Measurements from ENCODE around the gene DGLUCY. TPM values are rescaled to one million over a fixed set of nuclear protein-coding genes. Genes with fewer than 3 reads are reported as not detected.

The DGLUCY gene
- total and polyA plus RNA-seq, 11 donors: 53.7 to 234 (median 138) TPM

- Histone ChIP-seq H3K27me3 (no peaks in the 10 kb centered on the region), H3K4me3 (no peak overlapping the region), H3K4me1 (peaks cover 0 to 21% (median 0%) of the 10 kb centered on the region in 12 donors), H3K27ac (no peak overlapping the region), H3K36me3 (no peaks in the 10 kb centered on the region), H3K9me3 (peaks cover 0 to 9% (median 0%) of the 10 kb centered on the region in 12 donors)
- intact Hi-C loops (cut with DNase I): no loop called here
- no peak for TF ChIP-seq POLR2A (IDR thresholded peaks at IDR 0.05)
- no peak for TF ChIP-seq CTCF (IDR thresholded peaks at IDR 0.05)
- no peak for ATAC-seq
- DNase-seq: no peak
These were observed 43.3 kb upstream of the DGLUCY start for GRCh38 chr14:91070572-91070971.

- no peak for ATAC-seq
- Histone ChIP-seq H3K9me3 (peaks cover 0 to 4% (median 0%) of the 10 kb centered on the region in 12 donors), H3K4me3 (no peak overlapping the region), H3K27me3 (no peaks in the 10 kb centered on the region), H3K36me3 (no peaks in the 10 kb centered on the region), H3K4me1 (peaks cover 0 to 8% (median 0%) of the 10 kb centered on the region in 12 donors), H3K27ac (no peak overlapping the region)
- no peak for DNase-seq
- TF ChIP-seq POLR2A (IDR thresholded peaks at IDR 0.05) (no peak), CTCF (IDR thresholded peaks at IDR 0.05) (no peak)
- WGBS, 4 donors: 85 to 92% (median 90%) methylated on average over 5 of the region's 5 CpGs
- intact Hi-C loops (cut with DNase I): no loop called here
These were observed 38.3 kb upstream of the DGLUCY start for GRCh38 chr14:91075553-91075952.

- peaks cover 0 to 8% (median 0%) of the 10 kb centered on the region in 12 donors for H3K4me1 ChIP-seq
- ATAC-seq: no peak
- WGBS, 4 donors: 92 to 95% (median 93%) methylated on average over 9 of the region's 9 CpGs
- intact Hi-C loops (cut with DNase I): no loop called here
- H3K36me3 ChIP-seq: no peaks in the 10 kb centered on the region
- DNase-seq: no peak
- H3K4me3 ChIP-seq: no peak overlapping the region
- TF ChIP-seq CTCF (IDR thresholded peaks at IDR 0.05) (no peak), POLR2A (IDR thresholded peaks at IDR 0.05) (no peak)
- no peak overlapping the region for H3K27ac ChIP-seq
- H3K27me3 ChIP-seq: no peaks in the 10 kb centered on the region
- H3K9me3 ChIP-seq: no peaks in the 10 kb centered on the region
These were observed 35.7 kb upstream of the DGLUCY start for GRCh38 chr14:91078095-91078737.

- no peak overlapping the region for H3K27ac ChIP-seq
- intact Hi-C loops (cut with DNase I): no loop called here
- no peak overlapping the region for H3K4me3 ChIP-seq
- no peaks in the 10 kb centered on the region for H3K27me3 ChIP-seq
- ATAC-seq: no peak
- DNase-seq: no peak
- TF ChIP-seq CTCF (IDR thresholded peaks at IDR 0.05) (no peak), POLR2A (IDR thresholded peaks at IDR 0.05) (no peak)
- no peaks in the 10 kb centered on the region for H3K36me3 ChIP-seq
- H3K9me3 ChIP-seq: no peaks in the 10 kb centered on the region
- peaks cover 0 to 8% (median 0%) of the 10 kb centered on the region in 12 donors for H3K4me1 ChIP-seq
- WGBS, 4 donors: 94 to 97% (median 96%) methylated on average over 6 of the region's 6 CpGs
These were observed 33.8 kb upstream of the DGLUCY start for GRCh38 chr14:91080071-91080470.
